Smooth muscle cell (in vitro differentiated cells): Measurements from ENCODE around the gene VEGFC. TPM values are rescaled to one million over a fixed set of nuclear protein-coding genes. Genes with fewer than 3 reads are reported as not detected.
A peak's percentile ranks its signal among the peaks of the same experiment; 100 is the strongest.

ENCODE experiments used
- DNase-seq: peaks from one replicate; lab custom pipeline; 2025; ENCODE audit not compliant: unreplicated experiment; lab: John Stamatoyannopoulos, UW
- H2AFZ ChIP-seq: fragments of 200-600 bp; sonication (generic); 2 replicates; pipeline ENCODE4 v1.6.0; 2016; ENCODE audit warnings: antibody characterized with exemption, low read depth, mild to moderate bottlenecking
- H3F3A ChIP-seq: fragments of 200-600 bp; sonication (generic); 2 replicates; pipeline ENCODE4 v1.6.0; 2017; ENCODE audit warnings: antibody characterized with exemption, low read depth
- H3K27ac ChIP-seq: fragments of 200-600 bp; sonication (generic); 2 replicates; pipeline ENCODE4 v1.5.1; 2016; ENCODE audit warnings: low read depth, mild to moderate bottlenecking
- H3K27me3 ChIP-seq: fragments of 200-600 bp; sonication (generic); 2 replicates; pipeline ENCODE4 v1.6.1; 2016; ENCODE audit warnings: low read depth, mild to moderate bottlenecking
- H3K36me3 ChIP-seq: fragments of 200-600 bp; sonication (generic); 2 replicates; pipeline ENCODE4 v1.5.1; 2016; ENCODE audit warnings: low read depth
- H3K4me1 ChIP-seq: fragments of 200-600 bp; sonication (generic); 2 replicates; pipeline ENCODE4 v1.5.1; 2016; ENCODE audit warnings: low read depth
- H3K4me2 ChIP-seq: fragments of 200-600 bp; sonication (generic); 2 replicates; pipeline ENCODE4 v1.6.0; 2016; ENCODE audit warnings: mild to moderate bottlenecking
- H3K4me3 ChIP-seq: fragments of 200-600 bp; sonication (generic); 2 replicates; pipeline ENCODE4 v1.5.1; 2016; ENCODE audit warnings: mild to moderate bottlenecking
- H3K79me2 ChIP-seq: fragments of 200-600 bp; sonication (generic); 2 replicates; pipeline ENCODE4 v1.6.0; 2016; ENCODE audit warnings: low read depth, mild to moderate bottlenecking
- H3K9ac ChIP-seq: fragments of 200-600 bp; sonication (generic); 2 replicates; pipeline ENCODE4 v1.6.0; 2016; ENCODE audit warnings: low read depth
- H3K9me3 ChIP-seq: fragments of 200-600 bp; sonication (generic); replicated peaks from 2 replicates; pipeline ENCODE4 v1.5.1; 2016; ENCODE audit warnings: low read depth
- H4K20me1 ChIP-seq: fragments of 200-600 bp; sonication (generic); 2 replicates; pipeline ENCODE4 v1.6.0; 2016; ENCODE audit warnings: low read depth
- CTCF ChIP-seq: fragments of 200-600 bp; sonication (generic); IDR thresholded peaks from 2 replicates; pipeline ENCODE4 v1.5.1; 2017; ENCODE audit warnings: borderline replicate concordance, mild to moderate bottlenecking, antibody characterized with exemption; ENCODE audit not compliant: insufficient read depth, poor library complexity, severe bottlenecking
- WGBS: methylation state at CpG from one replicate; pipeline ENCODE4 v1.1.7; 2016; ENCODE audit warnings: low lambda C conversion rate; 5-methylcytosine and 5-hydroxymethylcytosine counted together
- polyA plus RNA-seq: library from polyadenylated mRNA; unstranded; fragments of >200 nt; fragmentation: Nextera tagmentation; extraction: Ambion mirVana; gene quantifications from 2 replicates; pipeline ENCODE4 v1.2.1, GENCODE V29; 2016
- total RNA-seq: library from RNA; depleted of rRNA; stranded (reverse); fragments of >200 nt; gene quantifications from 2 replicates; pipeline ENCODE4 v1.2.3, GENCODE V29; 2014

VEGFC gene
- total and polyA plus RNA-seq, 2 experiments from 2014 or later, result 26.6 to 30.0 TPM

DNA sequence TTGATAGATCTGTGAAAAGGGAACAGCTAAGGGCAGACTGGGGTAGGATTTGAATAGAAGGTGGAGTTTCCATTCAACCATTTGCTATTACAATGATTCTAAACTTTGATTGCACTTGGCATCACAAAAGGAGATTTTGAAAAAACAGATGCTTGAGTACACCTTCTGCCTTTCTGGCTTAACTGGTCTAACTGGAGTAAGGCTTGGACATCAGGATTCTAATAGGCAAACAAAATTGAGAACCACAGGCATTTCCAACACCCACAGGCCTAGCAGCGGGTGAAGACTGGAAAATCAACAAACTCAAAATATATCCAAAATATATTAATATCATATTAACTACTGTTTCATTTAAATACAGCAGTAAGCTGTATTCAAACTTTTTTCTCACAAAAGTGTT lies 1.9 kb upstream of the VEGFC start:
- no peaks in the 10 kb centered on the region for H3K27me3 ChIP-seq
- H3F3A ChIP-seq, result peaks cover 7% of the 10 kb centered on the region
- no peaks in the 10 kb centered on the region for H3K9me3 ChIP-seq
- no peaks in the 10 kb centered on the region for H4K20me1 ChIP-seq
- peaks cover 17% of the 10 kb centered on the region for H3K79me2 ChIP-seq
- H3K36me3 ChIP-seq, result no peaks in the 10 kb centered on the region
- no peak for DNase-seq
- H3K4me1 ChIP-seq, result no peaks in the 10 kb centered on the region
- 52% methylated on average over 1 of the region's 1 CpG for WGBS
- H3K4me3 ChIP-seq, result no peak overlapping the region
- peak overlapping the region; percentile 61 for H3K27ac ChIP-seq
- H3K9ac ChIP-seq, result no peak overlapping the region
- no peak overlapping the region for H2AFZ ChIP-seq
- TF ChIP-seq CTCF, result no peak
- H3K4me2 ChIP-seq, result peak overlapping the region; percentile 80

GRCh38 chr4:176794151-176794550 lies 1.4 kb upstream of the VEGFC start:
- H3K9me3 ChIP-seq, result no peaks in the 10 kb centered on the region
- peaks cover 22% of the 10 kb centered on the region for H3K79me2 ChIP-seq
- no peak overlapping the region for H3K9ac ChIP-seq
- no peak for TF ChIP-seq CTCF
- H3K4me1 ChIP-seq, result peaks cover 1% of the 10 kb centered on the region
- no peak overlapping the region for H3K4me3 ChIP-seq
- no peaks in the 10 kb centered on the region for H4K20me1 ChIP-seq
- no peaks in the 10 kb centered on the region for H3K27me3 ChIP-seq
- H3K4me2 ChIP-seq, result peak overlapping the region; percentile 80
- H2AFZ ChIP-seq, result no peak overlapping the region
- no peaks in the 10 kb centered on the region for H3K36me3 ChIP-seq
- H3K27ac ChIP-seq, result peak overlapping the region; percentile 61
- no peak for DNase-seq
- WGBS, result 45% methylated on average over 4 of the region's 4 CpGs
- peaks cover 7% of the 10 kb centered on the region for H3F3A ChIP-seq

DNA sequence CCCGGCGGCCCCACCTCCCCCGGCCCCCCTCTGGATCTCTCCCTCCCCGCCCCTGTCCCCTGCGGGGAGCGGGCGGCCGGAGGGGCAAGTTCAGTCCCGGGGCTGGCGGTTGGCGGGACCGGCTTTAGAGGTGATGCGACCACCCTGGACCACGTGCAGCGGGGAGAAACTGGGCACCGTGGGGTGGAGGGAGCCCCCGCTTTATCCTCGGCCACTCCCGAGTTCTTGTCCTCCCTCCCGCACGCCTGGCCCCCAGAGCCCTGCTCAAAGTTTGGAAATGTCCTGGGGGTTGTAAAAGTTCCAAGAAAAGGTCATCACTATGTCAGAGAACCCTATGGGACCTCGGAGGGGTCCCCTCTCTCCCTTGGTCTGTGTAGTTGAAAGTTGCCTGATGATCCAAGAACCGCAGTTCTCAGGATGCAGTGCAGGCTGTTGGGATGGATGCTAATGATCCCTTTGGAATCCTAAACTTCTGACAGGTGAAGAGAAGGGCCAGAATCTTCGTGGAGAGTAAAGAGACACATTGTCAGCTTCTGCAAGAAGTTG lies 411 bp upstream of the VEGFC start:
- Histone ChIP-seq H3K4me1 (peaks cover 12% of the 10 kb centered on the region), H4K20me1 (no peaks in the 10 kb centered on the region), H3K36me3 (no peaks in the 10 kb centered on the region)

More for the DNA sequence above, 411 bp upstream of the VEGFC start:
- Histone ChIP-seq H3K4me3 (peak overlapping the region; percentile 88), H3K9me3 (no peaks in the 10 kb centered on the region), H3K9ac (peak overlapping the region; percentile 28), H3K27me3 (no peaks in the 10 kb centered on the region), H3F3A (peaks cover 7% of the 10 kb centered on the region), H3K4me2 (peak overlapping the region; percentile 80), H3K27ac (peak overlapping the region; percentile 61), H3K79me2 (peaks cover 32% of the 10 kb centered on the region), H2AFZ (no peak overlapping the region)
- no peak for DNase-seq
- TF ChIP-seq CTCF, result no peak
- WGBS, result 9% methylated on average over 7 of the region's 24 CpGs
